SK-N-SH (cell line): ENCODE data around the gene TCF15.

Experiments
- CHD2 ChIP-seq: fragments of 150-350 bp; IDR thresholded peaks from 2 replicates; pipeline ENCODE4 v1.6.1; 2018; ENCODE audit warnings: low read length; ENCODE audit not compliant: partially characterized antibody
- CTCF ChIP-seq: fragments of 200-600 bp; sonication (generic); IDR thresholded peaks from 2 replicates; pipeline ENCODE4 v1.6.1; 2017; ENCODE audit warnings: antibody characterized with exemption, mild to moderate bottlenecking, moderate library complexity
- MXI1 ChIP-seq: IDR thresholded peaks from 2 replicates; pipeline ENCODE4 v1.6.1; 2012; ENCODE audit warnings: mild to moderate bottlenecking, low read depth, low read length, improper control_type of control experiment
- POLR2AphosphoS5 ChIP-seq: IDR thresholded peaks from 2 replicates; pipeline ENCODE4 v1.6.1; 2012; ENCODE audit warnings: low read depth, low read length
- RCOR1 ChIP-seq: fragments of 150-350 bp; IDR thresholded peaks from 2 replicates; pipeline ENCODE4 v1.6.1; 2017; ENCODE audit warnings: antibody characterized with exemption, low read length
- USF2 ChIP-seq: fragments of 150-350 bp; IDR thresholded peaks from 2 replicates; pipeline ENCODE4 v1.6.1; 2017; ENCODE audit warnings: antibody characterized with exemption, low read length, low read depth, borderline replicate concordance

- no peak for TF ChIP-seq CTCF
- TF ChIP-seq USF2 = no peak
- TF ChIP-seq RCOR1 = no peak
- no peak for TF ChIP-seq POLR2AphosphoS5
- no peak for TF ChIP-seq MXI1
- no peak for TF ChIP-seq CHD2
Measured at GRCh38 chr20:571754-572441, 38.2 kb downstream of the TCF15 start.
